Measurements from ENCODE around the gene POLK. TPM values are rescaled to one million over a fixed set of nuclear protein-coding genes. Genes with fewer than 3 reads are reported as not detected.
"Not testable (repeated sequence)": the region's sequence is repeated elsewhere in the genome, so short reads cannot be mapped to it uniquely, and the experiment has no call there.

POLK gene
- total RNA-seq, 5 donors from 2014 or later (not counting 1 experiment from before 2014, with no cell fraction given): 21.8 to 26.2 (median 25.0) TPM

- Mint-ChIP-seq H3K9me3 (no peaks in the 10 kb centered on the region), H3K4me1 (peaks cover 8 to 16% (median 13%) of the 10 kb centered on the region in 3 donors), H3K4me3 (no peak overlapping the region), H3K36me3 (peaks cover 46% of the 10 kb centered on the region), H3K27me3 (no peaks in the 10 kb centered on the region), H3K27ac (no peak overlapping the region)
- ATAC-seq (replicated peaks in 1 of 4) (no peak), DNase-seq (no peak)
- Histone ChIP-seq H3K9me3 (no peaks in the 10 kb centered on the region), H3K4me3 (ENCODE audit: control insufficient read depth in 1 of 2, extremely low read depth in 1 of 2, low read length in 1 of 2) (no peak overlapping the region), H3K4me1 (ENCODE audit: control insufficient read depth in 1 of 2, extremely low read depth in 1 of 2, insufficient read depth in 2 of 2, low read length in 2 of 2) (peaks cover 0 to 7% of the 10 kb centered on the region in 2 experiments), H3K27me3 (replicated peaks in 1 of 2; ENCODE audit: control insufficient read depth in 2 of 2, extremely low read depth in 1 of 2, insufficient read depth in 2 of 2, low read length in 1 of 2) (no peaks in the 10 kb centered on the region), H3K27ac (ENCODE audit: low read length) (no peak overlapping the region), H3K36me3 (ENCODE audit: control insufficient read depth in 2 of 2, extremely low read depth in 1 of 2, insufficient read depth in 1 of 2, low read length in 1 of 2) (peaks cover 0 to 7% of the 10 kb centered on the region in 2 donors)
- CTCF ChIA-PET: interaction anchor here in 1 of 2 donors (0.5 to 0.7 kb wide), 2 partner anchors 45 to 66 kb away, joined by 3 to 6 read pairs; no protein-coding TSS in a partner anchor
- 100% methylated on average over 1 of the region's 2 CpGs for WGBS (ENCODE audit: insufficient coverage)
- POLR2A ChIA-PET: no interaction called here
Observed at GRCh38 chr5:75603821-75604220, 92.1 kb downstream of the POLK start.

GRCh38 chr5:75607341-75607740, 95.7 kb downstream of the POLK start:
- H3K4me1 Mint-ChIP-seq; H3K4me3 ChIP-seq (ENCODE audit: control insufficient read depth in 1 of 2, extremely low read depth in 1 of 2, low read length in 1 of 2); H3K36me3 ChIP-seq (ENCODE audit: control insufficient read depth in 2 of 2, extremely low read depth in 1 of 2, insufficient read depth in 1 of 2, low read length in 1 of 2); ATAC-seq (replicated peaks in 1 of 4); H3K27ac Mint-ChIP-seq; H3K9me3 ChIP-seq; DNase-seq; CTCF ChIA-PET; H3K4me1 ChIP-seq (ENCODE audit: control insufficient read depth in 1 of 2, extremely low read depth in 1 of 2, insufficient read depth in 2 of 2, low read length in 2 of 2); H3K9me3 Mint-ChIP-seq; H3K27me3 ChIP-seq (replicated peaks in 1 of 2; ENCODE audit: control insufficient read depth in 2 of 2, extremely low read depth in 1 of 2, insufficient read depth in 2 of 2, low read length in 1 of 2); H3K27me3 Mint-ChIP-seq; H3K4me3 Mint-ChIP-seq; H3K27ac ChIP-seq (ENCODE audit: low read length); POLR2A ChIA-PET: not testable (repeated sequence)
- H3K36me3 Mint-ChIP-seq: peaks cover 33% of the 10 kb centered on the region
- whole genome bisulfite sequencing (ENCODE audit: insufficient coverage): 80% methylated on average over 2 of the region's 5 CpGs

DNA sequence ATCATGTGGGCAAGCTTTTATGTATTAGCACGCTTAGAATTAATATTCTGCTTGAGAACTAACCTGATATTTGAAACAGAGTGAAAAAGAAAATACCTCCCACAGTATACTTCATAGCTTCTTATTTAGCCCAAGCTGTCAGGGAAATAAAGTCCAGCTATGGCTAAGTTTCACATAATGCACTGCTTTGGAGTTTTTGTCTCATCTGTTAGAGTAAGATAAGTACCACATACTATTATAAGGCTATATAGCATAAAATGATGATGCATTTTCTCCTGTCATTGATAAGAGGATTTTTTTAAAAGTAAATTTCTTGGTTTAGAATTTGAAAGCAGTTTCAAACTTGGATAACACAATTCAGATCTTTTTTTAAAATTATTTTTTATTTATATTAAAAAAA, 97.2 kb downstream of the POLK start:
- no peaks in the 10 kb centered on the region for H3K36me3 ChIP-seq (ENCODE audit: control insufficient read depth in 2 of 2, extremely low read depth in 1 of 2, insufficient read depth in 1 of 2, low read length in 1 of 2)
- Mint-ChIP-seq H3K27ac (no peak overlapping the region), H3K27me3 (peaks cover 6% of the 10 kb centered on the region in 2 donors), H3K4me1 (peaks cover 5 to 8% (median 6%) of the 10 kb centered on the region in 3 donors), H3K36me3 (peaks cover 18% of the 10 kb centered on the region), H3K9me3 (no peaks in the 10 kb centered on the region), H3K4me3 (no peak overlapping the region)
- peaks cover 0 to 8% of the 10 kb centered on the region in 2 experiments for H3K4me1 ChIP-seq (ENCODE audit: control insufficient read depth in 1 of 2, extremely low read depth in 1 of 2, insufficient read depth in 2 of 2, low read length in 2 of 2)
- WGBS (ENCODE audit: insufficient coverage): no CpG with 5 or more reads among the region's 1 CpG
- ChIA-PET POLR2A (no interaction called here), CTCF (no interaction called here)
- ATAC-seq (replicated peaks in 1 of 4) (no peak), DNase-seq (no peak)
- no peak overlapping the region for H3K27ac ChIP-seq (ENCODE audit: low read length)
- no peak overlapping the region for H3K4me3 ChIP-seq (ENCODE audit: control insufficient read depth in 1 of 2, extremely low read depth in 1 of 2, low read length in 1 of 2)
- no peaks in the 10 kb centered on the region for H3K9me3 ChIP-seq
- H3K27me3 ChIP-seq (replicated peaks in 1 of 2; ENCODE audit: control insufficient read depth in 2 of 2, extremely low read depth in 1 of 2, insufficient read depth in 2 of 2, low read length in 1 of 2): peaks cover 0 to 11% of the 10 kb centered on the region in 2 experiments

- ATAC-seq (replicated peaks in 1 of 4): no peak
- POLR2A ChIA-PET: no interaction called here
Observed at GRCh38 chr5:75610201-75610600, 98.5 kb downstream of the POLK start.

DNA sequence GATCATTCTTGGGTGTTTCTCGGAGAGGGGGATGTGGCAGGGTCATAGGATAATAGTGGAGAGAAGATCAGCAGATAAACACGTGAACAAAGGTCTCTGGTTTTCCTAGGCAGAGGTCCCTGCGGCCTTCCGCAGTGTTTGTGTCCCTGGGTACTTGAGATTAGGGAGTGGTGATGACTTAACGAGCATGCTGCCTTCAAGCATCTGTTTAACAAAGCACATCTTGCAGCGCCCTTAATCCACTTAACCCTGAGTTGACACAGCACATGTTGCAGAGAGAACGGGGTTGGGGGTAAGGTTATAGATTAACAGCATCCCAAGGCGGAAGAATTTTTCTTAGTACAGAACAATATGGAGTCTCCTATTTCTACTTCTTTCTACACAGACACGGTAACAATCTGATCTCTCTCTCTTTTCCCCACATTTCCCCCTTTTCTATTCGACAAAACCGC, 99.2 kb downstream of the POLK start:
- peak overlapping the region in 1 of 3 donors; percentile 28 for H3K4me3 Mint-ChIP-seq
- Histone ChIP-seq H3K27me3 (replicated peaks in 1 of 2; ENCODE audit: control insufficient read depth in 2 of 2, extremely low read depth in 1 of 2, insufficient read depth in 2 of 2, low read length in 1 of 2) (peaks cover 0 to 11% of the 10 kb centered on the region in 2 experiments), H3K4me3 (ENCODE audit: control insufficient read depth in 1 of 2, extremely low read depth in 1 of 2, low read length in 1 of 2) (peak overlapping the region in 1 of 2 donors; percentile 57)
- H3K9me3 Mint-ChIP-seq; H3K27ac Mint-ChIP-seq; H3K9me3 ChIP-seq; H3K27me3 Mint-ChIP-seq; H3K4me1 ChIP-seq (ENCODE audit: control insufficient read depth in 1 of 2, extremely low read depth in 1 of 2, insufficient read depth in 2 of 2, low read length in 2 of 2); H3K36me3 ChIP-seq (ENCODE audit: control insufficient read depth in 2 of 2, extremely low read depth in 1 of 2, insufficient read depth in 1 of 2, low read length in 1 of 2); CTCF ChIA-PET; ATAC-seq (replicated peaks in 1 of 4); H3K27ac ChIP-seq (ENCODE audit: low read length); POLR2A ChIA-PET; H3K4me1 Mint-ChIP-seq; DNase-seq: not testable (repeated sequence)
- 55% methylated on average over 5 of the region's 11 CpGs for WGBS (ENCODE audit: insufficient coverage)
- peaks cover 11% of the 10 kb centered on the region for H3K36me3 Mint-ChIP-seq

More at GRCh38 chr5:75610201-75610600, 98.5 kb downstream of the POLK start:
- WGBS (ENCODE audit: insufficient coverage): no CpG with 5 or more reads among the region's 5 CpGs
- no peak overlapping the region for H3K27ac ChIP-seq (ENCODE audit: low read length)
- no peaks in the 10 kb centered on the region for H3K36me3 ChIP-seq (ENCODE audit: control insufficient read depth in 2 of 2, extremely low read depth in 1 of 2, insufficient read depth in 1 of 2, low read length in 1 of 2)
- Mint-ChIP-seq H3K4me3 (no peak overlapping the region), H3K4me1 (peaks cover 5 to 8% (median 6%) of the 10 kb centered on the region in 3 donors), H3K9me3 (no peaks in the 10 kb centered on the region), H3K36me3 (peaks cover 11% of the 10 kb centered on the region), H3K27ac (no peak overlapping the region), H3K27me3 (peaks cover 6% of the 10 kb centered on the region in 2 donors)
- CTCF ChIA-PET: no interaction called here
- H3K4me1 ChIP-seq (ENCODE audit: control insufficient read depth in 1 of 2, extremely low read depth in 1 of 2, insufficient read depth in 2 of 2, low read length in 2 of 2): peaks cover 0 to 8% of the 10 kb centered on the region in 2 experiments
- DNase-seq: no peak
- peaks cover 0 to 11% of the 10 kb centered on the region in 2 experiments for H3K27me3 ChIP-seq (replicated peaks in 1 of 2; ENCODE audit: control insufficient read depth in 2 of 2, extremely low read depth in 1 of 2, insufficient read depth in 2 of 2, low read length in 1 of 2)
- H3K4me3 ChIP-seq (ENCODE audit: control insufficient read depth in 1 of 2, extremely low read depth in 1 of 2, low read length in 1 of 2): no peak overlapping the region
- no peaks in the 10 kb centered on the region for H3K9me3 ChIP-seq

DNA sequence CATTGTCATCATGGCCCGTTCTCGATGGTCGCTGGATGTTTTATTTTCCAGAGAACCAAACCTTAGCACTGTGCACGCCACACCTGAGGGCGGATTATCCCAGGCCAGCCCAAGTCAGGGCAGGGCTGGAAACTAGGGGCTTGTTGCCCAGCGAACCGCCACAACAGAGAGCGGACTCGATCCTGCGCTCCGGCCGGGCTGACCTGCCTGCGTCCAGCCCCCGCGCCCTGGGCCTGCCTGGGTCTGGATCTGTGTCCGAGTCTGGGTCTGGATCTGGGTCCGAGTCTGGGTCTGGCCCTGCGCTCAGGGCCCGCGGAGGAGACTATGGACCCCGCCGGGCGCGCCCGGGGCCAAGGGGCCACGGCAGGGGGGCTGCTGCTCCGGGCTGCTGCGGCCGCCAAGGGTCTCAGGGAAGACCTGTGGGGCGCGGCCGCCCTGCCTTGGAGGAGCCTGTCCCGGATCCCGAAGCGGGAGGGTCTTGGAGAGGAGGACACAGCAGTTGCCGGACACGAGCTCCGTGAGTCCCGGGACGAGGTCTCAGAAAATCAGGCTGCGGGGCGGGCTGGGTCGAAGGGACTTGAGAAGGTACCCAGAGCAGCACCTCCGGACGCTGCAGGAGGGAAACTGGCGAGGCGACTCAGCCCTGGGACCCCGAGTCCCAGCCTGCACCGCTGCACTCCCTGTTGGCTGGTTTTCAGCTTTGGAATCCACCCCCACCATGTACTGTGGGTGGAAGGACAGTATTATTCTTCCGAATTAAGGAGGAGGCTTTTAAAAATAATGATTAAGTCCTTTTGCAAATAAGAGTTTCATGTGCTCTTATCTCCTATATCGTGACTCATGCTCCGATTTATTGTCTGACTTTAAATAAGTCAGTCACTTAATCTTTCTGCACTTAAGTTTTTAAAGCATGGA, 99.9 kb downstream of the POLK start, which contains the start of gene ANKDD1B:
TSS of gene ANKDD1B (plus strand) at position 143 of the 915 bp plus-strand sequence. CDS start at position 325, 182 bp downstream.
- Mint-ChIP-seq H3K27ac (no peak within 1 kb of the TSS), H3K4me1 (peaks cover 5 to 8% (median 6%) of the 10 kb centered on the region in 3 donors), H3K36me3 (peaks cover 10% of the 10 kb centered on the region), H3K4me3 (peak within 1 kb of the TSS in 1 of 3 donors; percentile 28), H3K27me3 (peaks cover 6% of the 10 kb centered on the region in 2 donors), H3K9me3 (no peaks in the 10 kb centered on the region)
- H3K27ac ChIP-seq (ENCODE audit: low read length): no peak within 1 kb of the TSS
- H3K9me3 ChIP-seq: no peaks in the 10 kb centered on the region
- H3K36me3 ChIP-seq (ENCODE audit: control insufficient read depth in 2 of 2, extremely low read depth in 1 of 2, insufficient read depth in 1 of 2, low read length in 1 of 2): no peaks in the 10 kb centered on the region
- POLR2A ChIA-PET: no interaction called here
- CTCF ChIA-PET: no interaction called here
- DNase-seq: peak in 1 of 35 experiments; percentile 1
- peaks cover 0 to 11% of the 10 kb centered on the region in 2 experiments for H3K27me3 ChIP-seq (replicated peaks in 1 of 2; ENCODE audit: control insufficient read depth in 2 of 2, extremely low read depth in 1 of 2, insufficient read depth in 2 of 2, low read length in 1 of 2)
- no peak for ATAC-seq (replicated peaks in 1 of 4)
- peaks cover 0 to 8% of the 10 kb centered on the region in 2 experiments for H3K4me1 ChIP-seq (ENCODE audit: control insufficient read depth in 1 of 2, extremely low read depth in 1 of 2, insufficient read depth in 2 of 2, low read length in 2 of 2)
- 14% methylated on average over 39 of the region's 52 CpGs for WGBS (ENCODE audit: insufficient coverage)
- peak within 1 kb of the TSS in 1 of 2 donors; percentile 57 for H3K4me3 ChIP-seq (ENCODE audit: control insufficient read depth in 1 of 2, extremely low read depth in 1 of 2, low read length in 1 of 2)
